Measurements from ENCODE around the gene NANS. TPM values are rescaled to one million over a fixed set of nuclear protein-coding genes. Genes with fewer than 3 reads are reported as not detected.

The NANS gene
- polyA plus RNA-seq, 1 experiment: 111 TPM

DNA sequence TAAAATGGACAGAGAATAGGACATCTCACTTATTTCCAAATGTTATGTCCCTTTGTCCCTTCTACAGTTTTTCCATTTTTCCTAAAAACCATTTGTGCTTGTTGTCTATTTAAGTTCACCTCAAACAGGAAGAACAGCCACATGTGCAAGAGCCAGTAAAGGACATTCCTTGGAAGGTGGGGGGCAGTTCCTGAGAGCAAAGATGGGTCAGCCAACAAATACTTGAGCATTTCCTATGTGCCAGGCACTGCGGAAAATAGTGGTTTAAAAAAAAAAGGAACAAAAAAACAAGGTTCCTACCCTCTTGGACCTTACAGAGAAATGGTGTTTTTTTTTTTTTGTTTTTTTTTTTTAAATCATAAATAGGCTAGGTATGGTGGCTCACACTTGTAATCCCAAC, 46.6 kb upstream of the NANS start:
- H3K4me3 ChIP-seq (ENCODE audit: low read depth, low read length): no peak overlapping the region
- no peak for DNase-seq (ENCODE audit: low read depth, low spot score)
- H3K27ac ChIP-seq (ENCODE audit: low read depth, low read length): no peak overlapping the region
- H3K9me3 ChIP-seq (ENCODE audit: control insufficient read depth, insufficient read depth, low read length): no peaks in the 10 kb centered on the region
- TF ChIP-seq CTCF (IDR thresholded peaks at IDR 0.05; ENCODE audit: low read depth, low read length): no peak
- CTCF ChIA-PET: no interaction called here
- POLR2A ChIA-PET: interaction anchor here (1.1 kb wide), 1 partner anchor 25 kb away, joined by 3 read pairs; no protein-coding TSS in a partner anchor
- no peaks in the 10 kb centered on the region for H3K27me3 ChIP-seq (ENCODE audit: control insufficient read depth, insufficient read depth, low read length)

DNA sequence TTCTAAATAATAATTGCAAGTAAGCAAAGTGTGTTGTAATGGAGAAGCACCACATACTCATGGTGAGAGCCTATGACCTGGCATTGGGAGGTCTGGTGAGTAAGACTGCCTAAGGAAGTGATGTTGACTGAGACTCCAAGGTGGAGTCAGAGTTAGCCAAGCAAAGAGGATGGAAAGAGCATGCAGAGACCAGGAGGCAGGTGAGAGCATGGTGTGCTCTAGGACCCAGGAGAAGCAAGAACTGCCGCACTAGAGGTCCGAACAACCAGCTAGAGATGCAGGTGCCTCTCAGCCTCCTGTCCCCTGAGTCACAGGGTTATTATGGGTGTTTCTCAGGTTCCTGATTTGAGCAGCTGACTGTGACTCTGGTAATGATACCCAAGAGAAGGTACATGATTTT, 46.1 kb upstream of the NANS start:
- CTCF ChIA-PET: no interaction called here
- Histone ChIP-seq H3K4me3 (ENCODE audit: low read depth, low read length) (no peak overlapping the region), H3K27ac (ENCODE audit: low read depth, low read length) (no peak overlapping the region), H3K27me3 (ENCODE audit: control insufficient read depth, insufficient read depth, low read length) (no peaks in the 10 kb centered on the region), H3K9me3 (ENCODE audit: control insufficient read depth, insufficient read depth, low read length) (no peaks in the 10 kb centered on the region)
- TF ChIP-seq CTCF (IDR thresholded peaks at IDR 0.05; ENCODE audit: low read depth, low read length): no peak
- no peak for DNase-seq (ENCODE audit: low read depth, low spot score)
- POLR2A ChIA-PET: interaction anchor here (1.1 kb wide), 1 partner anchor 25 kb away, joined by 3 read pairs; no protein-coding TSS in a partner anchor

DNA sequence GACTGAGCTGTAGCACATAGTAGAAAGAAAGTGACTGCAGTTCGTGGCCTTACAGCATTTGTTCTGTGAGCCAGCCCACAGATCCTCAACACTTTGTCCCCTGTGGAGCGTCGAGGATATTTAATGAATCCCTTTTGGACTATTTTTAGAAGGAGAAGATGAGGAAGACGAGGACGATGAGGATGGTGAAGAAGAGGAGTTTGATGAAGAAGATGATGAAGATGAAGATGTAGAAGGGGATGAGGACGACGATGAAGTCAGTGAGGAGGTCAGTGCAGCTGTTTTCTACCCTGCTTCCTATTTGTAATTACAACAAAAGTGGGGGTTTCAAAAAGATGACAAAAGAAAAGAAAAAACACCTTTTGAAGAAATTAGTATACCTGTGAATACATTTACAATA, 45.4 kb upstream of the NANS start:
- TF ChIP-seq CTCF (IDR thresholded peaks at IDR 0.05; ENCODE audit: low read depth, low read length): no peak
- no peak for DNase-seq (ENCODE audit: low read depth, low spot score)
- POLR2A ChIA-PET: interaction anchor here (1.1 kb wide), 1 partner anchor 24 kb away, joined by 3 read pairs; no protein-coding TSS in a partner anchor
- Histone ChIP-seq H3K4me3 (ENCODE audit: low read depth, low read length) (no peak overlapping the region), H3K27ac (ENCODE audit: low read depth, low read length) (no peak overlapping the region), H3K27me3 (ENCODE audit: control insufficient read depth, insufficient read depth, low read length) (no peaks in the 10 kb centered on the region), H3K9me3 (ENCODE audit: control insufficient read depth, insufficient read depth, low read length) (no peaks in the 10 kb centered on the region)
- CTCF ChIA-PET: interaction anchor here (1.3 kb wide), 1 partner anchor 12 kb away, joined by 3 read pairs; no protein-coding TSS in a partner anchor

GRCh38 chr9:98016137-98016680, 40.3 kb upstream of the NANS start:
- POLR2A ChIA-PET: no interaction called here
- TF ChIP-seq CTCF (IDR thresholded peaks at IDR 0.05; ENCODE audit: low read depth, low read length): no peak

DNA sequence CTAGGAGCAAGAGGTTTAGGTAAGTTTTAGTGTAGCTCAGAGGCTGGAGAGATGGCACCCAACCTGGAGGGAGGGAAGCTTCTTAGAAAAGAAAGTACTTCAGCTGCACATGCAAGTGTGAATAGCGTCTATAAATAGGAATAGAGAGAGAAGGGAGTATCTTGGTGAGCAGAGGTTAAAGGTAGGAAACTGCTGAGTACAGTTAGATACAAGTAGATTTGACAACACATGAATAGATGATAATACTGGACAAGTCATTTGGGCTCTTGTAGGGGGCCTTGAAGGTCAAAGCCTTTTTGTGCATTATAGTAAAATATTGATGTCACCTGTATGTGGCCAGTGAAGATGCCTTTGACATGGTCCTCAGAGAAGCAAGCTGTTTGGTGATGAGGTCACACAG, 39.2 kb upstream of the NANS start:
- ChIA-PET POLR2A (no interaction called here), CTCF (interaction anchor here (1.1 kb wide), 1 partner anchor 95 kb away, joined by 7 read pairs; the partner anchor contains the start of gene TRMO)
- DNase-seq (ENCODE audit: low read depth, low spot score): no peak
- no peak for TF ChIP-seq CTCF (IDR thresholded peaks at IDR 0.05; ENCODE audit: low read depth, low read length)
- no peak overlapping the region for H3K27ac ChIP-seq (ENCODE audit: low read depth, low read length)
- H3K4me3 ChIP-seq (ENCODE audit: low read depth, low read length): no peak overlapping the region
- no peaks in the 10 kb centered on the region for H3K9me3 ChIP-seq (ENCODE audit: control insufficient read depth, insufficient read depth, low read length)
- no peaks in the 10 kb centered on the region for H3K27me3 ChIP-seq (ENCODE audit: control insufficient read depth, insufficient read depth, low read length)

More at GRCh38 chr9:98016137-98016680, 40.3 kb upstream of the NANS start:
- H3K27ac ChIP-seq (ENCODE audit: low read depth, low read length): no peak overlapping the region
- no peaks in the 10 kb centered on the region for H3K27me3 ChIP-seq (ENCODE audit: control insufficient read depth, insufficient read depth, low read length)
- CTCF ChIA-PET: interaction anchor here (0.6 kb wide), 1 partner anchor 58 kb away, joined by 3 read pairs; no protein-coding TSS in a partner anchor
- no peak overlapping the region for H3K4me3 ChIP-seq (ENCODE audit: low read depth, low read length)
- H3K9me3 ChIP-seq (ENCODE audit: control insufficient read depth, insufficient read depth, low read length): no peaks in the 10 kb centered on the region
- no peak for DNase-seq (ENCODE audit: low read depth, low spot score)
